Measurements from ENCODE around the gene MLH1.

DNA sequence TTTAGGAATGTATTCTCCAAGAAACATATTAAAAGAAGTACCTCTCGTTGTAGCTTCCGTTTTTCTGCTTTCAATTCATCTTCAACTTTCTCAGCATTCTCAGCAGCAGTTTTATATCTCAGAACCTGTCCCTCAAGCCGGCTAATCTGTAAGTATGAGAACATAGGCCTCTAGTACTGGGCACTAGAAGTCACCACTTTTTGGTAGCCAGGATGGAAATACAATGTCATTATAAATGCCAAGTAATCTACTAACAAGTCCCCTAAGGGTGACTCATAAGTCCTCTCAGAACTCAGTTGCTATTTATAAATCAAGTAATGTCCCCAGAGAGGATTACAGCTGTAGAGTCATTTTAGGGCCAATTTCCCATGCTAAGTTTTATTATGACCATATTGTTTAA, 61.1 kb downstream of the MLH1 start:
- TF ChIP-seq, protein P1, sequence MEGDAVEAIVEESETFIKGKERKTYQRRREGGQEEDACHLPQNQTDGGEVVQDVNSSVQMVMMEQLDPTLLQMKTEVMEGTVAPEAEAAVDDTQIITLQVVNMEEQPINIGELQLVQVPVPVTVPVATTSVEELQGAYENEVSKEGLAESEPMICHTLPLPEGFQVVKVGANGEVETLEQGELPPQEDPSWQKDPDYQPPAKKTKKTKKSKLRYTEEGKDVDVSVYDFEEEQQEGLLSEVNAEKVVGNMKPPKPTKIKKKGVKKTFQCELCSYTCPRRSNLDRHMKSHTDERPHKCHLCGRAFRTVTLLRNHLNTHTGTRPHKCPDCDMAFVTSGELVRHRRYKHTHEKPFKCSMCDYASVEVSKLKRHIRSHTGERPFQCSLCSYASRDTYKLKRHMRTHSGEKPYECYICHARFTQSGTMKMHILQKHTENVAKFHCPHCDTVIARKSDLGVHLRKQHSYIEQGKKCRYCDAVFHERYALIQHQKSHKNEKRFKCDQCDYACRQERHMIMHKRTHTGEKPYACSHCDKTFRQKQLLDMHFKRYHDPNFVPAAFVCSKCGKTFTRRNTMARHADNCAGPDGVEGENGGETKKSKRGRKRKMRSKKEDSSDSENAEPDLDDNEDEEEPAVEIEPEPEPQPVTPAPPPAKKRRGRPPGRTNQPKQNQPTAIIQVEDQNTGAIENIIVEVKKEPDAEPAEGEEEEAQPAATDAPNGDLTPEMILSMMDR (IDR thresholded peaks at IDR 0.05) = no peak
- no peak for TF ChIP-seq POLR2A (IDR thresholded peaks at IDR 0.05)

Data from transverse colon (tissue), 3 donors.